SK-N-SH (cell line): ENCODE measurements around the gene LRIG1. TPM values are rescaled to one million over a fixed set of nuclear protein-coding genes. Genes with fewer than 3 reads are reported as not detected.

Source experiments
- CTCF ChIA-PET: fragments of 300-600, 350-600 bp; formaldehyde crosslinking; extraction: SDS; loops from one replicate; lab custom pipeline; 2021; lab: Yijun Ruan, JAX
- POLR2A ChIA-PET: fragments of 350-600 bp; sonication (Branson Sonifier 250); formaldehyde crosslinking; extraction: SDS; loops from one replicate; lab custom pipeline; 2020; ENCODE audit warnings: antibody characterized with exemption, inconsistent platforms; lab: Yijun Ruan, JAX
- DNase-seq: peaks from one replicate; pipeline ENCODE4 v3.0.0; 2012
- H2AFZ ChIP-seq: fragments of 200-600 bp; sonication (generic); 2 replicates; pipeline ENCODE4 v1.8.1; 2016; ENCODE audit warnings: antibody characterized with exemption, mild to moderate bottlenecking, low read depth
- H3F3A ChIP-seq: fragments of 200-600 bp; sonication (generic); replicated peaks from 2 replicates; pipeline ENCODE3; 2016; ENCODE audit warnings: antibody characterized with exemption, mild to moderate bottlenecking; ENCODE audit not compliant: insufficient read depth
- H3K27ac ChIP-seq, 2 experiments: fragments of 200-500 bp in 1 of 2; fragments of 200-600 bp in 1 of 2; sonication (Bioruptor generic) in 1 of 2; sonication (generic), shearing (Covaris generic) in 1 of 2; 2 replicates each; pipeline versions ENCODE4 v1.5.1 to v1.6.1; 2014 to 2016; ENCODE audit warnings: low read depth in 2 of 2, inconsistent platforms in 1 of 2, low read length in 1 of 2, mild to moderate bottlenecking in 1 of 2, mixed read lengths in 1 of 2
- H3K27me3 ChIP-seq: fragments of 200-600 bp; sonication (generic), shearing (Covaris generic); 2 replicates; pipeline ENCODE4 v1.6.1; 2016; ENCODE audit warnings: mixed run types; ENCODE audit not compliant: insufficient read depth
- H3K36me3 ChIP-seq, 2 experiments: fragments of 200-500 bp in 1 of 2; fragments of 200-600 bp in 1 of 2; sonication (Bioruptor generic) in 1 of 2; sonication (generic) in 1 of 2; replicated peaks in 1 of 2; 2 replicates each; pipeline versions ENCODE3 to v1.5.1; 2014 to 2016; ENCODE audit warnings: low read length in 1 of 2, mild to moderate bottlenecking in 1 of 2; ENCODE audit not compliant: insufficient read depth in 2 of 2, control insufficient read depth in 1 of 2
- H3K4me1 ChIP-seq, 2 experiments: fragments of 200-500 bp in 1 of 2; fragments of 200-600 bp in 1 of 2; sonication (Bioruptor generic) in 1 of 2; sonication (generic), shearing (Covaris generic) in 1 of 2; 2 replicates each; pipeline versions ENCODE4 v1.5.1 to v1.6.1; 2014 to 2016; ENCODE audit warnings: low read depth in 1 of 2, low read length in 1 of 2, mixed run types in 1 of 2; ENCODE audit not compliant: insufficient read depth in 2 of 2, control insufficient read depth in 1 of 2
- H3K4me2 ChIP-seq: fragments of 200-600 bp; sonication (generic), shearing (Covaris generic); 2 replicates; pipeline ENCODE4 v1.6.1; 2017; ENCODE audit warnings: mixed run types
- H3K4me3 ChIP-seq, 2 experiments: fragments of 200-500 bp in 1 of 2; fragments of 200-600 bp in 1 of 2; sonication (Bioruptor generic) in 1 of 2; sonication (generic), shearing (Covaris generic) in 1 of 2; 2 replicates each; pipeline versions ENCODE4 v1.5.1 to v1.8.1; 2014 to 2016; ENCODE audit warnings: low read depth in 2 of 2, inconsistent platforms in 1 of 2, low read length in 1 of 2, mild to moderate bottlenecking in 1 of 2, mixed read lengths in 1 of 2, moderate library complexity in 1 of 2
- H3K79me2 ChIP-seq: fragments of 200-600 bp; sonication (generic); 2 replicates; pipeline ENCODE4 v1.8.1; 2017; ENCODE audit warnings: mild to moderate bottlenecking; ENCODE audit not compliant: insufficient read depth
- H3K9ac ChIP-seq: fragments of 200-600 bp; sonication (generic); 2 replicates; pipeline ENCODE4 v1.6.1; 2017; ENCODE audit warnings: mixed run types
- H3K9me2 ChIP-seq: fragments of 200-600 bp; sonication (generic); 2 replicates; pipeline ENCODE4 v1.6.1; 2017; ENCODE audit warnings: mixed run types
- H3K9me3 ChIP-seq: fragments of 200-600 bp; sonication (generic); 2 replicates; pipeline ENCODE4 v1.6.1; 2017; ENCODE audit warnings: mixed run types, mild to moderate bottlenecking, moderate library complexity
- H4K20me1 ChIP-seq: fragments of 200-600 bp; sonication (generic); 2 replicates; pipeline ENCODE4 v1.6.1; 2017; ENCODE audit warnings: mild to moderate bottlenecking, mixed run types; ENCODE audit not compliant: insufficient read depth
- ELF1 ChIP-seq: IDR thresholded peaks from 2 replicates; pipeline ENCODE4 v1.4.0; 2012
- FOXJ3 ChIP-seq: sonication (generic); formaldehyde crosslinking; IDR thresholded peaks from 2 replicates; pipeline ENCODE4 v1.5.1; 2020; ENCODE audit warnings: mild to moderate bottlenecking, missing genetic modification reagents
- FOXM1 ChIP-seq: IDR thresholded peaks from 2 replicates; pipeline ENCODE4 v1.4.0; 2012; ENCODE audit warnings: low read depth, mild to moderate bottlenecking
- GABPA ChIP-seq: IDR thresholded peaks from 2 replicates; pipeline ENCODE4 v1.4.0; 2012; ENCODE audit warnings: low read depth, mild to moderate bottlenecking
- GATA2 ChIP-seq: sonication (generic); formaldehyde crosslinking; IDR thresholded peaks from 2 replicates; pipeline ENCODE4 v1.5.0; 2020; ENCODE audit warnings: mild to moderate bottlenecking, missing genetic modification reagents
- JUND ChIP-seq: IDR thresholded peaks from 2 replicates; pipeline ENCODE4 v1.4.0; 2012
- NRF1 ChIP-seq: IDR thresholded peaks from 2 replicates; pipeline ENCODE4 v1.6.1; 2012; ENCODE audit warnings: low read depth, mild to moderate bottlenecking, low read length
- POLR2AphosphoS5 ChIP-seq: IDR thresholded peaks from 2 replicates; pipeline ENCODE4 v1.6.1; 2012; ENCODE audit warnings: low read depth, low read length
- RCOR1 ChIP-seq: fragments of 150-350 bp; IDR thresholded peaks from 2 replicates; pipeline ENCODE4 v1.6.1; 2017; ENCODE audit warnings: antibody characterized with exemption, low read length
- RFX5 ChIP-seq: IDR thresholded peaks from 2 replicates; pipeline ENCODE4 v1.6.1; 2012; ENCODE audit warnings: mild to moderate bottlenecking, improper control_type of control experiment, low read length
- RXRA ChIP-seq: IDR thresholded peaks from 2 replicates; pipeline ENCODE4 v1.4.0; 2012; ENCODE audit warnings: low read depth, mild to moderate bottlenecking, borderline replicate concordance
- SIN3A ChIP-seq: IDR thresholded peaks from 2 replicates; pipeline ENCODE4 v1.6.1; 2012; ENCODE audit warnings: low read depth, mild to moderate bottlenecking, low read length, moderate library complexity, borderline replicate concordance
- SMC3 ChIP-seq: IDR thresholded peaks from 2 replicates; pipeline ENCODE4 v1.6.1; 2012; ENCODE audit warnings: low read depth, low read length, improper control_type of control experiment
- TEAD4 ChIP-seq: IDR thresholded peaks from 2 replicates; pipeline ENCODE4 v1.4.0; 2012; ENCODE audit warnings: mild to moderate bottlenecking, borderline replicate concordance; ENCODE audit not compliant: insufficient read depth
- WGBS: methylation state at CpG from one replicate; pipeline ENCODE4 v1.1.6; 2017; ENCODE audit warnings: low lambda C conversion rate; 5-methylcytosine and 5-hydroxymethylcytosine counted together
- polyA plus RNA-seq, 3 experiments: library from polyadenylated mRNA; depleted of rRNA; stranded (reverse); fragments of >200 nt; gene quantifications; 2 replicates each; pipeline ENCODE4 v1.2.3, GENCODE V29; 2012
- TF ChIP-seq, protein P1 (sequence below): fragments of 150-350 bp; IDR thresholded peaks from 2 replicates; pipeline ENCODE4 v1.6.1; 2016; ENCODE audit warnings: mild to moderate bottlenecking, low read depth, low read length
- TF ChIP-seq, protein P2 (sequence below): IDR thresholded peaks from 2 replicates; pipeline ENCODE4 v1.4.0; 2012; ENCODE audit warnings: low read depth
- TF ChIP-seq, protein P3 (sequence below): fragments of 150-350 bp; IDR thresholded peaks from 2 replicates; pipeline ENCODE4 v1.6.1; 2017; ENCODE audit warnings: antibody characterized with exemption, low read length, low read depth, borderline replicate concordance
- TF ChIP-seq, protein P4 (sequence below): fragments of 200-600 bp; sonication (generic); IDR thresholded peaks from 2 replicates; pipeline ENCODE4 v1.6.1; 2017; ENCODE audit warnings: antibody characterized with exemption, mild to moderate bottlenecking, moderate library complexity
- TF ChIP-seq, protein P5 (sequence below): IDR thresholded peaks from 2 replicates; pipeline ENCODE4 v1.4.0; 2012; ENCODE audit warnings: low read depth, borderline replicate concordance
- TF ChIP-seq, protein P6 (sequence below): IDR thresholded peaks from 2 replicates; pipeline ENCODE4 v1.4.0; 2012; ENCODE audit warnings: low read depth, borderline replicate concordance

Gene LRIG1
- polyA plus RNA-seq, 1 of the 3 experiments (the other 2 are of a cell fraction) = 1.7 TPM

DNA sequence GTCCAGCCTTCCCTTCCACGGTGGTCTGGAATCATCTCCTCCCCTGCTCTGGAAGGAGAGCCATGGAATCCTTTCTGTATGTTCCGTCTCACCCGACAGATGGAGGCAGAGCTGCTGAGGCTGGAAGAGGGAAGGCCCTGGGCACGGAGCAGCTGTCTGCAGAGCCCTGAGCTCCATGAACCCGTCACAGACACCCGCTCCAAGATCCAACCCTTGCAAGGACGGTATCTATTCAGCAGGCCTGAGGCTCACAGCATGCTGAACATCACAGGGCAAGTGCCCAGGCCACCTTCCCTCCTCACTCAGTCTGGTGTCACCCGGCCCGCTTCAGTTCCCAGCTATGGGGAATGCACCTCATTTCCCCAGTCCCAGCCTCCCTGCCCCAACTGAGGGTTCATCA is 103.9 kb downstream of the LRIG1 start:
- H3K4me1 ChIP-seq = peaks cover 0 to 13% of the 10 kb centered on the region in 2 experiments; a peak in 1 of 4 replicates
- CTCF ChIA-PET = interaction anchor here (3.6 kb wide), 1 partner anchor 11 kb away, joined by 34 read pairs; no protein-coding TSS in a partner anchor
- H3K9me2 ChIP-seq = no peaks in the 10 kb centered on the region
- H2AFZ ChIP-seq = no peak overlapping the region
- H3K79me2 ChIP-seq = no peaks in the 10 kb centered on the region
- no peak overlapping the region for H3K9ac ChIP-seq
- H3K9me3 ChIP-seq = no peaks in the 10 kb centered on the region
- H4K20me1 ChIP-seq = no peaks in the 10 kb centered on the region
- TF ChIP-seq GATA2 (CRISPR knock-in tag) = no peak
- no peak for TF ChIP-seq FOXM1
- TF ChIP-seq, protein P1, sequence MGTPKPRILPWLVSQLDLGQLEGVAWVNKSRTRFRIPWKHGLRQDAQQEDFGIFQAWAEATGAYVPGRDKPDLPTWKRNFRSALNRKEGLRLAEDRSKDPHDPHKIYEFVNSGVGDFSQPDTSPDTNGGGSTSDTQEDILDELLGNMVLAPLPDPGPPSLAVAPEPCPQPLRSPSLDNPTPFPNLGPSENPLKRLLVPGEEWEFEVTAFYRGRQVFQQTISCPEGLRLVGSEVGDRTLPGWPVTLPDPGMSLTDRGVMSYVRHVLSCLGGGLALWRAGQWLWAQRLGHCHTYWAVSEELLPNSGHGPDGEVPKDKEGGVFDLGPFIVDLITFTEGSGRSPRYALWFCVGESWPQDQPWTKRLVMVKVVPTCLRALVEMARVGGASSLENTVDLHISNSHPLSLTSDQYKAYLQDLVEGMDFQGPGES = no peak
- TF ChIP-seq, protein P2, sequence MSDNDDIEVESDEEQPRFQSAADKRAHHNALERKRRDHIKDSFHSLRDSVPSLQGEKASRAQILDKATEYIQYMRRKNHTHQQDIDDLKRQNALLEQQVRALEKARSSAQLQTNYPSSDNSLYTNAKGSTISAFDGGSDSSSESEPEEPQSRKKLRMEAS = no peak
- no peaks in the 10 kb centered on the region for H3K27me3 ChIP-seq
- no peak overlapping the region for H3K4me2 ChIP-seq
- WGBS = 96% methylated on average over 9 of the region's 9 CpGs
- H3K4me3 ChIP-seq = no peak overlapping the region
- no peaks in the 10 kb centered on the region for H3K36me3 ChIP-seq
- POLR2A ChIA-PET = no interaction called here
- H3K27ac ChIP-seq = no peak overlapping the region
- no peaks in the 10 kb centered on the region for H3F3A ChIP-seq
- DNase-seq = no peak

DNA sequence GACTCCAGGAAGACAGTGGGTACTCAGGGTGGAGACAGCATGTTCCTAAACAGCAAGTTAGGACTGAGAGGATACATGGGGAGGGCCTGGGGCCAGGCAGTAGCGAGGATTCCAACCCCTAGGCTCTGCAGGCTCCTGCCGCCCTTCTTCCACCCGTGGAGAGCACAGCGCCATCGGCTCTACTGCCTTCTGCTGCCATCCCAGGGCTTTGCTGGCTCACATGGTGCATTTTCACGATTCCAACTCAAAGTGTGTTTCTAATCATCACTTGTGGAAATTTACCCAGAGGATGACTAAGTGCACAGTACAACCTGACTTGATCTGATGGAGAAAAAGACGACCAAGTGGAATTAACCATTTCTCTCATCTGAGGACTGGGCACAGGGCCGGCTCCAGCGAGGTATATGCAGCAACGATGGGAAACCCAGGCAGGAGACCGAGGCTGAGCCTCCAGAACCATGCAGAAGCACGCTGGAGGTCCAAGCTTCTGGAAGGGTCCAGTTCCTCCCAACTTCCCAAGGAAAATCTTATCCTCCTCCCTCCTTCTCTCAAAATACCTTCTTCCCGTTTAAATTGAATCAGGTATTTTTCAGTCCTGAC is 104.6 kb downstream of the LRIG1 start:
- Histone ChIP-seq H3F3A (no peaks in the 10 kb centered on the region), H3K4me3 (no peak overlapping the region), H3K36me3 (no peaks in the 10 kb centered on the region), H3K79me2 (no peaks in the 10 kb centered on the region), H3K4me2 (no peak overlapping the region), H2AFZ (no peak overlapping the region), H3K9me3 (no peaks in the 10 kb centered on the region), H3K4me1 (peaks cover 0 to 13% of the 10 kb centered on the region in 2 experiments; a peak in 1 of 4 replicates), H3K9me2 (no peaks in the 10 kb centered on the region), H3K27ac (no peak overlapping the region), H3K27me3 (no peaks in the 10 kb centered on the region), H4K20me1 (no peaks in the 10 kb centered on the region), H3K9ac (no peak overlapping the region)
- TF ChIP-seq, protein P3, sequence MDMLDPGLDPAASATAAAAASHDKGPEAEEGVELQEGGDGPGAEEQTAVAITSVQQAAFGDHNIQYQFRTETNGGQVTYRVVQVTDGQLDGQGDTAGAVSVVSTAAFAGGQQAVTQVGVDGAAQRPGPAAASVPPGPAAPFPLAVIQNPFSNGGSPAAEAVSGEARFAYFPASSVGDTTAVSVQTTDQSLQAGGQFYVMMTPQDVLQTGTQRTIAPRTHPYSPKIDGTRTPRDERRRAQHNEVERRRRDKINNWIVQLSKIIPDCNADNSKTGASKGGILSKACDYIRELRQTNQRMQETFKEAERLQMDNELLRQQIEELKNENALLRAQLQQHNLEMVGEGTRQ = no peak
- TF ChIP-seq SMC3 (no peak), NRF1 (no peak), RCOR1 (no peak), RXRA (no peak), POLR2AphosphoS5 (no peak), GATA2 (CRISPR knock-in tag) (no peak), FOXJ3 (CRISPR knock-in tag) (no peak), ELF1 (no peak), JUND (no peak), GABPA (no peak), SIN3A (no peak), RFX5 (no peak), TEAD4 (no peak)
- TF ChIP-seq, protein P4, sequence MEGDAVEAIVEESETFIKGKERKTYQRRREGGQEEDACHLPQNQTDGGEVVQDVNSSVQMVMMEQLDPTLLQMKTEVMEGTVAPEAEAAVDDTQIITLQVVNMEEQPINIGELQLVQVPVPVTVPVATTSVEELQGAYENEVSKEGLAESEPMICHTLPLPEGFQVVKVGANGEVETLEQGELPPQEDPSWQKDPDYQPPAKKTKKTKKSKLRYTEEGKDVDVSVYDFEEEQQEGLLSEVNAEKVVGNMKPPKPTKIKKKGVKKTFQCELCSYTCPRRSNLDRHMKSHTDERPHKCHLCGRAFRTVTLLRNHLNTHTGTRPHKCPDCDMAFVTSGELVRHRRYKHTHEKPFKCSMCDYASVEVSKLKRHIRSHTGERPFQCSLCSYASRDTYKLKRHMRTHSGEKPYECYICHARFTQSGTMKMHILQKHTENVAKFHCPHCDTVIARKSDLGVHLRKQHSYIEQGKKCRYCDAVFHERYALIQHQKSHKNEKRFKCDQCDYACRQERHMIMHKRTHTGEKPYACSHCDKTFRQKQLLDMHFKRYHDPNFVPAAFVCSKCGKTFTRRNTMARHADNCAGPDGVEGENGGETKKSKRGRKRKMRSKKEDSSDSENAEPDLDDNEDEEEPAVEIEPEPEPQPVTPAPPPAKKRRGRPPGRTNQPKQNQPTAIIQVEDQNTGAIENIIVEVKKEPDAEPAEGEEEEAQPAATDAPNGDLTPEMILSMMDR = no peak
- TF ChIP-seq, protein P2 = no peak
- TF ChIP-seq, protein P5, sequence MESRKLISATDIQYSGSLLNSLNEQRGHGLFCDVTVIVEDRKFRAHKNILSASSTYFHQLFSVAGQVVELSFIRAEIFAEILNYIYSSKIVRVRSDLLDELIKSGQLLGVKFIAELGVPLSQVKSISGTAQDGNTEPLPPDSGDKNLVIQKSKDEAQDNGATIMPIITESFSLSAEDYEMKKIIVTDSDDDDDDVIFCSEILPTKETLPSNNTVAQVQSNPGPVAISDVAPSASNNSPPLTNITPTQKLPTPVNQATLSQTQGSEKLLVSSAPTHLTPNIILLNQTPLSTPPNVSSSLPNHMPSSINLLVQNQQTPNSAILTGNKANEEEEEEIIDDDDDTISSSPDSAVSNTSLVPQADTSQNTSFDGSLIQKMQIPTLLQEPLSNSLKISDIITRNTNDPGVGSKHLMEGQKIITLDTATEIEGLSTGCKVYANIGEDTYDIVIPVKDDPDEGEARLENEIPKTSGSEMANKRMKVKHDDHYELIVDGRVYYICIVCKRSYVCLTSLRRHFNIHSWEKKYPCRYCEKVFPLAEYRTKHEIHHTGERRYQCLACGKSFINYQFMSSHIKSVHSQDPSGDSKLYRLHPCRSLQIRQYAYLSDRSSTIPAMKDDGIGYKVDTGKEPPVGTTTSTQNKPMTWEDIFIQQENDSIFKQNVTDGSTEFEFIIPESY = no peak
- TF ChIP-seq, protein P6, sequence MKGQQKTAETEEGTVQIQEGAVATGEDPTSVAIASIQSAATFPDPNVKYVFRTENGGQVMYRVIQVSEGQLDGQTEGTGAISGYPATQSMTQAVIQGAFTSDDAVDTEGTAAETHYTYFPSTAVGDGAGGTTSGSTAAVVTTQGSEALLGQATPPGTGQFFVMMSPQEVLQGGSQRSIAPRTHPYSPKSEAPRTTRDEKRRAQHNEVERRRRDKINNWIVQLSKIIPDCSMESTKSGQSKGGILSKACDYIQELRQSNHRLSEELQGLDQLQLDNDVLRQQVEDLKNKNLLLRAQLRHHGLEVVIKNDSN = no peak
- ChIA-PET POLR2A (no interaction called here), CTCF (interaction anchor here (3.6 to 4.2 kb wide), 2 partner anchors 11 to 12 kb away, joined by 27 to 34 read pairs; no protein-coding TSS in a partner anchor)
- DNase-seq = no peak
- 92% methylated on average over 13 of the region's 13 CpGs for WGBS
